IPS-11a (cell line): ENCODE data around the gene ZNF215.
"Not testable (repeated sequence)": the region's sequence is repeated elsewhere in the genome, so short reads cannot be mapped to it uniquely, and the experiment has no call there.

Experiments used
- H3K4me3 ChIP-seq: one replicate; pipeline ENCODE4 v1.5.1; 2013; ENCODE audit warnings: low read depth, low read length, control low read depth

The ZNF215 gene

GRCh38 chr11:6926208-6927029 lies at the start of gene ZNF215:
Gene ZNF215, plus strand, starts transcription at chr11:6926426. Its CDS starts 5,847 bp downstream, at chr11:6932273.
- peak within 1 kb of the TSS; percentile 81 for H3K4me3 ChIP-seq

GRCh38 chr11:6876914-6877313 lies 49.3 kb upstream of the ZNF215 start:
- H3K4me3 ChIP-seq: no peak overlapping the region

- no peak overlapping the region for H3K4me3 ChIP-seq
Measured at GRCh38 chr11:6882751-6883150, 43.5 kb upstream of the ZNF215 start.

- not testable (repeated sequence) for H3K4me3 ChIP-seq
Measured at GRCh38 chr11:6887711-6888110, 38.5 kb upstream of the ZNF215 start.

- no peak overlapping the region for H3K4me3 ChIP-seq
Measured at GRCh38 chr11:6888830-6889229, 37.4 kb upstream of the ZNF215 start.

- no peak overlapping the region for H3K4me3 ChIP-seq
Measured at GRCh38 chr11:6889835-6890234, 36.4 kb upstream of the ZNF215 start.

- no peak within 1 kb of the TSS for H3K4me3 ChIP-seq
Measured at GRCh38 chr11:6892400-6892799, 33.8 kb upstream of the ZNF215 start, which contains the start of gene OR2D2. Gene OR2D2, minus strand, starts transcription at chr11:6892500. Its CDS starts 0 bp downstream, at chr11:6892500.

GRCh38 chr11:6894097-6894496 lies 32.1 kb upstream of the ZNF215 start:
- H3K4me3 ChIP-seq: no peak overlapping the region

GRCh38 chr11:6895010-6895409 lies 31.2 kb upstream of the ZNF215 start:
- no peak overlapping the region for H3K4me3 ChIP-seq

GRCh38 chr11:6898911-6899310 lies 27.3 kb upstream of the ZNF215 start:
- no peak overlapping the region for H3K4me3 ChIP-seq

GRCh38 chr11:6900327-6900999 lies 25.8 kb upstream of the ZNF215 start:
- no peak overlapping the region for H3K4me3 ChIP-seq

GRCh38 chr11:6904804-6905203 lies 21.4 kb upstream of the ZNF215 start:
- H3K4me3 ChIP-seq: not testable (repeated sequence)

- H3K4me3 ChIP-seq: no peak overlapping the region
Measured at GRCh38 chr11:6911378-6911777, 14.8 kb upstream of the ZNF215 start.

GRCh38 chr11:6911948-6912347 lies 14.3 kb upstream of the ZNF215 start:
- no peak overlapping the region for H3K4me3 ChIP-seq

- H3K4me3 ChIP-seq: no peak overlapping the region
Measured at GRCh38 chr11:6919698-6920097, 6.5 kb upstream of the ZNF215 start.

- H3K4me3 ChIP-seq: no peak within 1 kb of the TSS
Measured at GRCh38 chr11:6920702-6921101, 5.5 kb upstream of the ZNF215 start, which contains the start of gene OR2D3. Gene OR2D3, plus strand, starts transcription at chr11:6921002. Its CDS starts 0 bp downstream, at chr11:6921002.

- no peak overlapping the region for H3K4me3 ChIP-seq
Measured at GRCh38 chr11:6925007-6925577, 1.1 kb upstream of the ZNF215 start.

- peak overlapping the region; percentile 81 for H3K4me3 ChIP-seq
Measured at GRCh38 chr11:6925636-6926207, 504 bp upstream of the ZNF215 start.

GRCh38 chr11:6927030-6927617 lies 898 bp downstream of the ZNF215 start:
- H3K4me3 ChIP-seq: peak overlapping the region; percentile 81

GRCh38 chr11:6928916-6929315 lies 2.7 kb downstream of the ZNF215 start:
- no peak overlapping the region for H3K4me3 ChIP-seq

- no peak overlapping the region for H3K4me3 ChIP-seq
Measured at GRCh38 chr11:6931146-6931713, 5.0 kb downstream of the ZNF215 start.
